ENCODE data around the gene ZFP36L1. TPM values are rescaled to one million over a fixed set of nuclear protein-coding genes. Genes with fewer than 3 reads are reported as not detected.

The ZFP36L1 gene
- total and polyA plus RNA-seq, 2 of the 13 experiments (the other 11 are each of a cell fraction or from before 2014, with no cell fraction given), result 7.4 to 10.2 TPM

GRCh38 chr14:68795597-68796417 lies 2.9 kb upstream of the ZFP36L1 start (continued):
- TF ChIP-seq JDP2 (CRISPR knock-in tag; IDR thresholded peaks at IDR 0.05; ENCODE audit: borderline replicate concordance) (peak; percentile 26; the same call in 1 of the 2 replicates), ZNF383 (CRISPR knock-in tag; IDR thresholded peaks at IDR 0.05; ENCODE audit: borderline replicate concordance) (no peak; the same call in 1 of the 2 replicates), ZKSCAN8 (CRISPR knock-in tag; IDR thresholded peaks at IDR 0.05; ENCODE audit: borderline replicate concordance) (no peak), ZNF75D (CRISPR knock-in tag; IDR thresholded peaks at IDR 0.05; ENCODE audit: borderline replicate concordance) (no peak), IKZF1 (IDR thresholded peaks at IDR 0.05) (no peak), SAP130 (CRISPR knock-in tag; IDR thresholded peaks at IDR 0.05; ENCODE audit: low read depth) (peak; percentile 79), XRCC5 (optimal IDR thresholded peaks at IDR 0.05; ENCODE audit: low read length) (peak; percentile 57), ZNF530 (CRISPR knock-in tag; IDR thresholded peaks at IDR 0.05; ENCODE audit: low read depth) (no peak; the same call in 1 of the 2 replicates), ZNF282 (IDR thresholded peaks at IDR 0.05; ENCODE audit: partially characterized antibody) (no peak), RORA (CRISPR knock-in tag; IDR thresholded peaks at IDR 0.05) (no peak), SMAD3 (CRISPR knock-in tag; IDR thresholded peaks at IDR 0.05) (no peak), EZH2 (conservative IDR thresholded peaks at IDR 0.05; ENCODE audit: low read depth, low read length) (no peak), MLX (CRISPR knock-in tag; IDR thresholded peaks at IDR 0.05) (no peak), SRSF1 (optimal IDR thresholded peaks at IDR 0.05; ENCODE audit: low read depth, low read length) (peak; percentile 82), ZNF891 (CRISPR knock-in tag; IDR thresholded peaks at IDR 0.05) (no peak), SMAD9 (CRISPR knock-in tag; IDR thresholded peaks at IDR 0.05) (no peak), ZNF224 (CRISPR knock-in tag; IDR thresholded peaks at IDR 0.05) (no peak), CREB1 (IDR thresholded peaks at IDR 0.05) (no peak), CREB1 (CRISPR knock-in tag; IDR thresholded peaks at IDR 0.05) (no peak; the same call in 1 of the 2 replicates), FUBP1 (CRISPR knock-in tag; IDR thresholded peaks at IDR 0.05; ENCODE audit: borderline replicate concordance) (no peak), ZNF790 (CRISPR knock-in tag; IDR thresholded peaks at IDR 0.05; ENCODE audit: borderline replicate concordance) (no peak), ZC3H4 (CRISPR knock-in tag; IDR thresholded peaks at IDR 0.05; ENCODE audit: borderline replicate concordance) (peak; percentile 75; the same call in 1 of the 2 replicates), SP2 (CRISPR knock-in tag; IDR thresholded peaks at IDR 0.05) (no peak; the same call in 1 of the 2 replicates)
- TF ChIP-seq, protein P1, sequence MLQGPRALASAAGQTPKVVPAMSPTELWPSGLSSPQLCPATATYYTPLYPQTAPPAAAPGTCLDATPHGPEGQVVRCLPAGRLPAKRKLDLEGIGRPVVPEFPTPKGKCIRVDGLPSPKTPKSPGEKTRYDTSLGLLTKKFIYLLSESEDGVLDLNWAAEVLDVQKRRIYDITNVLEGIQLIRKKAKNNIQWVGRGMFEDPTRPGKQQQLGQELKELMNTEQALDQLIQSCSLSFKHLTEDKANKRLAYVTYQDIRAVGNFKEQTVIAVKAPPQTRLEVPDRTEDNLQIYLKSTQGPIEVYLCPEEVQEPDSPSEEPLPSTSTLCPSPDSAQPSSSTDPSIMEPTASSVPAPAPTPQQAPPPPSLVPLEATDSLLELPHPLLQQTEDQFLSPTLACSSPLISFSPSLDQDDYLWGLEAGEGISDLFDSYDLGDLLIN (CRISPR knock-in tag; IDR thresholded peaks at IDR 0.05; ENCODE audit: borderline replicate concordance), result no peak

Data from HepG2 (cell line).